Left renal pelvis (tissue), 4 donors: ENCODE measurements around the gene ZNF503. TPM values are rescaled to one million over a fixed set of nuclear protein-coding genes. Genes with fewer than 3 reads are reported as not detected.

Experiments
- DNase-seq, 4 donors: peaks; one replicate each; pipeline ENCODE4 v3.0.0-alpha.2; 2013; ENCODE audit warnings: low read depth in 4 of 4, low spot score in 3 of 4
- polyA plus RNA-seq, 4 donors: library from polyadenylated mRNA; unstranded; fragments of 120-200 nt; gene quantifications; one replicate each; pipeline ENCODE4 v1.2.1, GENCODE V29; 2013; ENCODE audit not compliant: insufficient read length in 4 of 4

ZNF503 gene
- polyA plus RNA-seq, 4 donors = 37.3 to 85.5 (median 59.6) TPM

- DNase-seq = peak in 2 of 4 donors; percentile 73 to 79
These were observed 6.3 kb upstream of the ZNF503 start for GRCh38 chr10:75407713-75408508.

GRCh38 chr10:75407224-75407712 lies 5.7 kb upstream of the ZNF503 start:
- DNase-seq = peak in 1 of 4 donors; percentile 29

- no peak for DNase-seq
These were observed 5.1 kb upstream of the ZNF503 start for GRCh38 chr10:75406462-75407223.

GRCh38 chr10:75405598-75406461 lies 4.3 kb upstream of the ZNF503 start:
- DNase-seq = peak in 1 of 4 donors; percentile 16

- peak; percentile 54 to 73 (median 61) for DNase-seq
These were observed 3.4 kb upstream of the ZNF503 start for GRCh38 chr10:75404815-75405597.

GRCh38 chr10:75403939-75404814 lies 2.6 kb upstream of the ZNF503 start:
- DNase-seq = peak in 2 of 4 donors; percentile 42 to 53

- DNase-seq = peak in 3 of 4 donors; percentile 69 to 73 (median 70)
These were observed 1.8 kb upstream of the ZNF503 start for GRCh38 chr10:75403144-75403938.

GRCh38 chr10:75402486-75403143 lies 1.1 kb upstream of the ZNF503 start:
- DNase-seq = peak in 1 of 4 donors; percentile 90

- DNase-seq = no peak
These were observed 594 bp downstream of the ZNF503 start for GRCh38 chr10:75400771-75401568.

- DNase-seq = no peak
These were observed 1.3 kb downstream of the ZNF503 start for GRCh38 chr10:75400163-75400770.

- DNase-seq = peak in 3 of 4 donors; percentile 27 to 42 (median 28)
These were observed 2.0 kb downstream of the ZNF503 start for GRCh38 chr10:75399461-75400162.

GRCh38 chr10:75398692-75399460 lies 2.7 kb downstream of the ZNF503 start:
- DNase-seq = peak in 3 of 4 donors; percentile 18 to 29 (median 24)

GRCh38 chr10:75398200-75398691 lies 3.3 kb downstream of the ZNF503 start:
- peak in 1 of 4 donors; percentile 35 for DNase-seq

- peak in 1 of 4 donors; percentile 33 for DNase-seq
These were observed 3.9 kb downstream of the ZNF503 start for GRCh38 chr10:75397496-75398199.
